ENCODE results near the gene ASB10.

Gene ASB10, protein sequence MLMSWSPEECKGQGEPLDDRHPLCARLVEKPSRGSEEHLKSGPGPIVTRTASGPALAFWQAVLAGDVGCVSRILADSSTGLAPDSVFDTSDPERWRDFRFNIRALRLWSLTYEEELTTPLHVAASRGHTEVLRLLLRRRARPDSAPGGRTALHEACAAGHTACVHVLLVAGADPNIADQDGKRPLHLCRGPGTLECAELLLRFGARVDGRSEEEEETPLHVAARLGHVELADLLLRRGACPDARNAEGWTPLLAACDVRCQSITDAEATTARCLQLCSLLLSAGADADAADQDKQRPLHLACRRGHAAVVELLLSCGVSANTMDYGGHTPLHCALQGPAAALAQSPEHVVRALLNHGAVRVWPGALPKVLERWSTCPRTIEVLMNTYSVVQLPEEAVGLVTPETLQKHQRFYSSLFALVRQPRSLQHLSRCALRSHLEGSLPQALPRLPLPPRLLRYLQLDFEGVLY

GRCh38 chr7:151186640-151187408, at the start of gene ASB10:
TSS of gene ASB10 (minus strand) at chr7:151187250. CDS start at chr7:151187130, 120 bp downstream.
- Histone ChIP-seq H3K9me2 (replicated peaks; ENCODE audit: insufficient read depth, low read length) (no peaks in the 10 kb centered on the region), H2AFZ (ENCODE audit: low read depth, low read length, severe bottlenecking) (no peak within 1 kb of the TSS), H3K9me3 (ENCODE audit: insufficient read depth, low read length) (no peaks in the 10 kb centered on the region), H4K20me1 (ENCODE audit: low read depth, low read length) (no peaks in the 10 kb centered on the region), H3K36me3 (ENCODE audit: low read length) (no peaks in the 10 kb centered on the region), H3K27ac (ENCODE audit: low read depth, low read length) (no peak within 1 kb of the TSS), H3F3A (ENCODE audit: insufficient read depth) (no peaks in the 10 kb centered on the region), H3K79me2 (ENCODE audit: insufficient read depth, low read length) (no peaks in the 10 kb centered on the region), H3K27me3 (ENCODE audit: low read length) (no peaks in the 10 kb centered on the region), H3K4me3 (ENCODE audit: insufficient read depth, low read length, poor library complexity, severe bottlenecking) (no peak within 1 kb of the TSS), H3K4me2 (ENCODE audit: low read depth, low read length, poor library complexity, severe bottlenecking) (no peak within 1 kb of the TSS), H3K9ac (ENCODE audit: low read length) (no peak within 1 kb of the TSS)
- TF ChIP-seq CTCF (IDR thresholded peaks at IDR 0.05; ENCODE audit: insufficient read depth, low read length, poor library complexity, severe bottlenecking), result no peak
- no peak for TF ChIP-seq EZH2phosphoT487 (conservative IDR thresholded peaks at IDR 0.05; ENCODE audit: low read length)

DNA sequence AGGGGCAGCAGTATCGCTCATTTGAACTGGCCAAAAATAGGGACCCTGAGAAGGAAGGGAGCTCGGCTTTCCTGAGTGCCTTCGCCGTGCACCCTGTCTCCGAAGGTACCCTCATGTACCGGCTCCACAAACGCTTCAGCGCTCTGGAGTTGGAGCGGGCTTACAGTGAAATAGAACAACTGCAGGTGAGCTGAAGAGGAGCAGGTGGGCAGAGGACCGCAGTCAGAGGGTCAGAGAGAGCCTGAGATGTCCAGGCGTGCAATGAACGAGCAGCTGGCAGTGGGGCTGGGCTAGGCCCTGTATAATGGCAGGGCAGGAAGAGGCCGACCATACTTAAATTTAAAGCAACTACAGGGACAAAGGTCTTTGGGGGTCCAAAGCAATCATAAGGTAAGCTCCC, 49.4 kb upstream of the ASB10 start:
- Histone ChIP-seq H2AFZ (ENCODE audit: low read depth, low read length, severe bottlenecking) (no peak overlapping the region), H3K36me3 (ENCODE audit: low read length) (no peaks in the 10 kb centered on the region)

DNA sequence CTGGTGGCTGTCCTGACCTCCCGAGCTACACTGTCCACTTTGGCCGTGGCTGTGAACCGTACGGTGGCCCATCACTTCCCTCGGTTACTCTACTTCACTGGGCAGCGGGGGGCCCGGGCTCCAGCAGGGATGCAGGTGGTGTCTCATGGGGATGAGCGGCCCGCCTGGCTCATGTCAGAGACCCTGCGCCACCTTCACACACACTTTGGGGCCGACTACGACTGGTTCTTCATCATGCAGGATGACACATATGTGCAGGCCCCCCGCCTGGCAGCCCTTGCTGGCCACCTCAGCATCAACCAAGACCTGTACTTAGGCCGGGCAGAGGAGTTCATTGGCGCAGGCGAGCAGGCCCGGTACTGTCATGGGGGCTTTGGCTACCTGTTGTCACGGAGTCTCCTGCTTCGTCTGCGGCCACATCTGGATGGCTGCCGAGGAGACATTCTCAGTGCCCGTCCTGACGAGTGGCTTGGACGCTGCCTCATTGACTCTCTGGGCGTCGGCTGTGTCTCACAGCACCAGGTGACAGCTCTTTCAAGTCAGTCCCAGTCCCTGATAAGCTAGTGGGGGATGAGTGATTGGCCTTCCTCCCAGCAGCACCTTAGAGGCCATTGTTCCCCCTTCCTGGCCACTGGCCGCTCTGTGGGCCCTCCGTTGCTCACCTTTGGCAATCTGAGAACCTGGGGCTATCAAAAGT, 48.2 kb upstream of the ASB10 start:
- no peaks in the 10 kb centered on the region for H3K27me3 ChIP-seq (ENCODE audit: low read length)
- H4K20me1 ChIP-seq (ENCODE audit: low read depth, low read length), result no peaks in the 10 kb centered on the region
- H3K9me2 ChIP-seq (replicated peaks; ENCODE audit: insufficient read depth, low read length), result no peaks in the 10 kb centered on the region
- peaks cover 21% of the 10 kb centered on the region for H3K79me2 ChIP-seq (ENCODE audit: insufficient read depth, low read length)
- no peaks in the 10 kb centered on the region for H3F3A ChIP-seq (ENCODE audit: insufficient read depth)
- no peak overlapping the region for H3K4me3 ChIP-seq (ENCODE audit: insufficient read depth, low read length, poor library complexity, severe bottlenecking)
- no peaks in the 10 kb centered on the region for H3K9me3 ChIP-seq (ENCODE audit: insufficient read depth, low read length)
- TF ChIP-seq CTCF (IDR thresholded peaks at IDR 0.05; ENCODE audit: insufficient read depth, low read length, poor library complexity, severe bottlenecking), result no peak
- no peak for TF ChIP-seq EZH2phosphoT487 (conservative IDR thresholded peaks at IDR 0.05; ENCODE audit: low read length)
- H3K27ac ChIP-seq (ENCODE audit: low read depth, low read length), result no peak overlapping the region
- H3K4me2 ChIP-seq (ENCODE audit: low read depth, low read length, poor library complexity, severe bottlenecking), result no peak overlapping the region
- no peak overlapping the region for H3K9ac ChIP-seq (ENCODE audit: low read length)
- H2AFZ ChIP-seq (ENCODE audit: low read depth, low read length, severe bottlenecking), result no peak overlapping the region
- H3K36me3 ChIP-seq (ENCODE audit: low read length), result no peaks in the 10 kb centered on the region

More for the DNA sequence above, 49.4 kb upstream of the ASB10 start:
- Histone ChIP-seq H3K9ac (ENCODE audit: low read length) (no peak overlapping the region), H3K4me3 (ENCODE audit: insufficient read depth, low read length, poor library complexity, severe bottlenecking) (no peak overlapping the region), H3K9me2 (replicated peaks; ENCODE audit: insufficient read depth, low read length) (no peaks in the 10 kb centered on the region), H3K27ac (ENCODE audit: low read depth, low read length) (no peak overlapping the region), H3K4me2 (ENCODE audit: low read depth, low read length, poor library complexity, severe bottlenecking) (no peak overlapping the region), H3K9me3 (ENCODE audit: insufficient read depth, low read length) (no peaks in the 10 kb centered on the region), H3K79me2 (ENCODE audit: insufficient read depth, low read length) (peaks cover 21% of the 10 kb centered on the region), H4K20me1 (ENCODE audit: low read depth, low read length) (no peaks in the 10 kb centered on the region), H3F3A (ENCODE audit: insufficient read depth) (no peaks in the 10 kb centered on the region), H3K27me3 (ENCODE audit: low read length) (no peaks in the 10 kb centered on the region)
- TF ChIP-seq EZH2phosphoT487 (conservative IDR thresholded peaks at IDR 0.05; ENCODE audit: low read length) (no peak), CTCF (IDR thresholded peaks at IDR 0.05; ENCODE audit: insufficient read depth, low read length, poor library complexity, severe bottlenecking) (no peak)

Data from SU-DHL-6 (cell line).